HG03558 (cell line): ENCODE measurements around the gene TMEM135.
"Not testable (repeated sequence)": the region's sequence is repeated elsewhere in the genome, so short reads cannot be mapped to it uniquely, and the experiment has no call there.

ENCODE experiments used
- ATAC-seq: cut with Tn5 transposase; IDR thresholded peaks from one replicate; pipeline ENCODE4 v1.9.1; 2021; ENCODE audit warnings: moderate number of reproducible peaks; ENCODE audit not compliant: unreplicated experiment; ENCODE audit errors: extremely low read depth

TMEM135 gene

DNA sequence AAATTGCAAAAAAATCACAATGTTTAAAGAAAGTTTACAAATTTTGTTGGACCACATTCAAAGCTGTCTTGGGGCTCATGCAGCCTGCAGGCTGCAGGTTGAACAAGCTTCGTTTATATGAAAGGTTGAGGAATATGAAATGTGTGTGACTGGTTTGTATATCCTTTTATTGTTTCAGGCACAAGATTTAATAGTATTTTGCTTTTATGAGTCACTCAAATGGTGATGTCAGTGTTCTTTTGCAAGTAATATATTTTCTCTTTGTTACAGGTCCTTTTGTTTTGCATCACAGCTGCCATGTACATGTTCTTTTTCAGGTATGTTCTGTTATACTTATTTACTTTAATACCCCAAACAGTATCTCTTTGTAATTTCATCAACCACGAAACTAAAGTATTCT, 198.6 kb downstream of the TMEM135 start:
- no peak for ATAC-seq

DNA sequence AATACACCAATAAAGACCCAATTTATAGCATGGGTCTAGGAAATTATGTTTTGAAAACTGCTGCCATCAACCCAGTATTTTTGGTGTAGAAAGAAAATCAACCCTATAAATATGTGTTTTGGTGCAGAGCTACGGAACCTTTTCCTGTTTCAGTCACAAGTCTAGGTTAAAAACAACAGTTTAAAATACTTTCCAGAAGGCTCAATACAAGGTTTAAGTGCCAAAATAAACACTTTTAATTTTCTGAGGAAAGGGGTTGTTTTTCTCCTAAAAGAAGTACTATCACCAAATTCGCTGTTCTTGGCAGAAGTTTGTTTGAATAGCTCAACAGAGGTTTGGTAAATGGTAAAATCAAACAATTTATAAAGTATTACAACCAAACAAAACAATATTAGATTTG, 201.3 kb downstream of the TMEM135 start:
- ATAC-seq, result no peak

DNA sequence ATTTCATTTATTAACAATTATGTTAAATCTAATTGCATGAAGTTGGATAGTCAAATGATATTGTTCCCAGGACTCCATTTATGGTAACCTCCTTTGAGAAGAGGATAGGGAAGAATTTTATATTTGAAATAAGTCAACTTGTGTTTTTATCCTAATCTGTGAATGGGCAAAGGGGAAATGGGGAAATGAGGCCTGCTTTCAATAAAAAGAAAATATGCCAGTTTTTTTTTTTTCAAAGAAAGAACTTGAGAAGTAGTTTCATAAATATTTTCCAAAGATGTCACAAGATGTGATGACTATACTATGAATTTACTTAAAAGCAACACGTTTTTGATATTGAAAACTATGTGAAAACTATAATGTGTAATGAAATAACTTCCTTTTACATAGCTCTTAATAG, 201.8 kb downstream of the TMEM135 start:
- ATAC-seq, result no peak

DNA sequence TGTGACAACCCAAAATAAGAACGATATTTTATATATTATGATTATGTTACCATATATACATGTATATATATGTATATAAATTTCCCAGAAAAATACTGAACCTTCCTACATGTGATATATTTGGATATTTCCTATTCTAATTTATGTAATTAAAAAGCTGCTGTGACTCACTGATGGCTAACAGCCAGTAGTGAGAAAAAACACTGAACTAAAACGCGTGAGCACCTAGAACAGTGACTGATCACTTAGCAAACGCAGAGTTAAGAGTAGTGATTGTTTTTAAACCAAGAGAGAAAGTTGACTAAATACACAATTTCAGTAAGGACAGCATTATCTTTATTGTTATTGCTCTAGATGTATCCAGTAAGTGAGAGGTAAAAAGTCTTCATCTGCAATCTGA, 213.8 kb downstream of the TMEM135 start:
- ATAC-seq, result no peak

DNA sequence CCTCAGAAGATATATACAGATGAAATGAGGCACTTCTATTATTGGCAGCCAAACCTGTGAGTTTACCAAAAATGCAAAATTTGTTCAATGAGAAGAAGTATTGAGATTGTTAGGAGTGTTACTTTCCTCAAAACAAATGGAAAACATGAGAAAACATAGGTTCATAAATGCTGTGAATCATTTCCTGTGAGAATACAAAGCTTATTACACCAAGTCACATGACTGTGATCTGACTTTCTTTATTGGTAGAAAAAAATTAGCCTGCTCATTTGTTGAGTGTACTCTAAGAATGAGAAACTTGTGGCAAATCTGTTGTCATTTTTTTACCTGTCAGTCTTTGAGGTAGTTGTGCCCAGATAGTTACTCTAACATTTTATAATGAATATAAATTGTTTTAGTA, 215.1 kb downstream of the TMEM135 start:
- no peak for ATAC-seq

DNA sequence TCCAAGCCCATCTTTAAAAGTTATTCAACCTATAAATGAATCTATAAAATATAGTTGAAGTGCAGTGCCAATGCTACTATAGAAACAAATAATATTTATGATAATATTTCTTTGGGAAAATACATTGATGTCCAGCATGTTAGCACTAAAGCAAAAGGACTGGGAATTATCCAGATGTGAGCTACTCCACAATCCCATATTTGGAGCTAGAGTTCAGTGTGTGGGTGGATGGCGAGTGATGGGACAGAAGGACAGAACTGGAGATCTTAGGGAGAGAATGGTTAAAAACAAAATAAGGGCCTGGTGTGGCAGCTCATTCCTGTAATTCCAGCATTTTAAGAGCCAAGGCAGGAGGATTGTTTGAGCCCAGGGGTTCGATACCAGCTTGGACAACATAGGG, 216.8 kb downstream of the TMEM135 start:
- ATAC-seq, result no peak

DNA sequence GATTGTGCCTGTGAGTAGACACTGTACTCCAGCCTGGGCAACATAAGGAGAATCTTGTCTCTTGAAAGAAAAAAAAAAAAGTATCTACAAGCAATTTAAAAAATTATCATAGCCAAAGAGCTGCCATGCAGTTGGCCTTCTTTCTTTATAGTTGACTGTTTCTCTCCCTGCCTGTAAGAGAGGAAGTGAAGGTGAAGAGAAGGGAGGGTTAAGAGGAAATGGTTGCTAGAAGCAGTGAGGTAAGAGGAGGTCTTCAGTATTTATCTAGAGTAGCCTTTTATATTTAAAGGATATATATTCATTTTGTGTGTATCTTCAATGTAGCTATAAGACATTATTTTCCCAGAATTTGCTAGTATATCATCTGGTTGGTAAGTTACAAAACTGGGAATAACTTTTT, 217.9 kb downstream of the TMEM135 start:
- no peak for ATAC-seq

DNA sequence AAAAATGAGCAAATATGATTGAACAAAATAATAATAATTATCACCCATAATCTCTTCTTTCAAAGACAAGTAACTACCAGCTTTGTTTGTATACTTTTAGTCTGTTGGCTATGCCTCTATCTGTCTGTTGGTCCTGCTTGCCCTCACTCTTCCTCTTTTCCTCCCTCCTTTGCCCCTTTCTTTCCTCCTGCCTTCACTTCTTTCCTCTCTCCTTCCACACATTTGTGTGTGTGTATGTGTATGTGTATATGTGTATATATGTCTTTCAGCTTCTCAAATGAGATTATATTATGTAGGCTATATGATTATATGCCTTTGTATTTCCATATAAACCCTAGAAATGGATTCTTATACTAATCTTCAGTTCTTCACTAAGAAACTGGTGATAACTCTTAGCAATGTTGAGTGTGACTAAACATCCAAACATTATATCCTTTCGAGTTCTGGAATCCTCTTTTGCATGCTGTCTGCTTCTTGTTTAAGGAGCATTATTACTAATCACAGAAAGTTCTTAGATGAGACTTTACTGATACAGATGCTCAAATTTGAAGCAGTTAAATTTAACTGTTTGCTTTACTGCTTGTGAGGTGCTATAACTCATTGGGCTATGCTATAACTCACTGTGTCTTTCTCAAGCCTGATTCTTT, 219.1 kb downstream of the TMEM135 start:
- ATAC-seq, result no peak

DNA sequence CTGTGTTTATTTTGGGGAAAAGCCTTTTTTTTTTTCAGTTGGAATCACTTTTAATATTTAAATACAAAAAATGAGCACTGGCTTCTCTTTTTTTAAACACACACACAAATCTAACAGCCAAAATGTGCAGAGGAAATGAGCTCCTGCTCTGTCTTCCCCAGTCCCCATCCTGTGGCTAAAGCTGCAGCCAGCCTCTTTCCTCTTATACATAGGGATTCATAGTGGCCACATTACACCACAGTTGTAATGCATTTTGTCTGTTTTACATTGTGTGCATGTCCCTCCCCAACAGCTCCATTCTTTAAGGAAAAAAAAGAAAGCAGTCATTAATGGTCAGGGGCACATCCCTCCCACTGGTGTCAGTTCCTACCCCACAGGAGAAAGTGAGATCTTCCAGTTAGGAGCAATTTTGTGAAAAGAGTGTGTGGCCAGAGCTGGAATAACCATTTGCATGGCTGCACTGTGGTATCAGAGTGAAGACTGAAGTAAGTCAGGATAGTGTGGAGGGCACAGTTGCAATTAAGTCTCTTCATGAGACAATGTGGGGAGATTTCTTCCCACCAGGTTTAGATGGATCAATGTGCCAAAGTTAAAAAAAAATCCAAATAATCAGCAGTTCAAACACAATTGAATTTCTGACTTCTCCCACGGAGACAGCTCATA, 220.6 kb downstream of the TMEM135 start:
- no peak for ATAC-seq

DNA sequence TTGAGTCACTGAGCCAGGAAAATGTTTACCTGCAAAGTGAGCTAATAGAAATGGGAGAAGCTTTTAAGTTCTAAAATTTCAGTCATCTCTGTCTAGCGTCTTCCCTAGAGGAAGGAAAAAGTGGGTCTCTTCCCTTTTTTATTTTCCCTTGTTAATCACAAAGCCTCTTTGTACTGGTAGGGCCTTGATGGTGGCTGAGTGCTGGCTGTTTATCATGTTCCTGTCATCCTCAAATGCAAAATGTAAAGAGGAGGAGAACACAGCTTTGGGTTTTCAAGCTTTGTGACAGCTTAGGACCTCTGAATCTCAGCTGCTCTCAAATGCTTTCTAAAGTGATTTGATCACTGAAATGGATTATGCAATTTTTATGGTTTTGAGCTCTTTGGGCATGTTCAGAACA, 222.0 kb downstream of the TMEM135 start:
- no peak for ATAC-seq

DNA sequence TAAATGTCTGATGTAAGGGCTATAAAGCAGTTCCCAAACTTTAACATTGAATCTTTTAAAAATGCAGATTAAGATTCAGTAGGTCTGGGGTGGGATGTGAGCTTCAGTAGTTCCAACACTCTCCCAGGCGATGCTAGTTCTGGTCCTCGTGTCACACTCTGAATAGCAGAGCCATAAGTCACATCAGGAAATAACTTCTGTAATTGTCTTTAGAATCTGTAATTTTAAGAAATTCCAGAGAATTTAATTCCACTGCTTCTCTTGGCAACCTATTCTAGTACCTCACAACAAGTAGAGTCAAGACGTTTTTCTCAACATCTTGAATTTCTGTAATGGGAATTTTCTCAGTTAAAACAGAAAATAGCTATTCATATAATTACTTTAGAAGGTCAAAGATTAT, 223.1 kb downstream of the TMEM135 start:
- ATAC-seq, result no peak

DNA sequence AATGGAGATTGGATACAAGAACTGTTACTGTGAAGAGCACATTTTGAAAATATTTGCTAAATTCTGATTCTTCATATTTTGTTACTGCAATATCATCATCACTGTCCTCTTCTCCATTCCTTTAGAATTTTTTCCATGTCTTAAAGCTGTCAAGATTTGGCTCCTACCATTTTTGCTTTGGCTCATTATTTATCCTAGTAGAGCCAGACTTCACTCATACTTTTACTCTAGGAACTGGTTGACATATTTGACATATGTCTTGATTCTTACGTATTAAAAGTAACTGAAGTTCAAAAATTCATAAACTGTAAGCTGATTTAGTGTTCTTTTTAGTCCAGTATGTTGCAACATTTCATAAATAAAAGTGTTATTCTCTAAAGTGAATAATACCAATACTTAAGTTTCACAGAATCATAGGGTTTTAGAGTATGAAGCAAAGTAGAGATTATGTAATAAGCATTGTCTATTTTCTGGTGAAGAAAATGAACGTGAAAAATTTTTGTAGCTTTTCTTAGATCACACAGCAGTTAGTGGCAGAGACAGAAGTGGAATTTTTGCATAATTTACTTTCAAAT, 225.6 kb downstream of the TMEM135 start:
- ATAC-seq, result no peak

DNA sequence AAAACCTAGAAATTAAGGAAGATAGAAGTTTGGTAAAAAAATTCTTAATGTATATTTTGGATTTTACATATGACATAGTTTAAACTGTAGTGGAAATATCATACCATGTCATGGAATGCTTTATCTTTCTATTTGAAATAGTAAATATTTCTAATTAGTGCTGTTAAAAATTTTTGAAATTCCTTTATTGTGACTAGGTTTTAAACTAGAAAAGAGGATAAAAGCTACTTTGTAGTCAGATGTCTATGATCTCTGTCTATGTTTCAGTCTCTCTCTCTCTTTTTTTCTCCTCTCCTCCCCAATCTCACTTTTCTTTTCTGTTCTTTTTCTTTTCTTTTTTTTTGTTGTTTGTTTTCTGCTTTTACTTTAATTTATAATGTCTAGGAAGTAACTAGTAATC, 226.2 kb downstream of the TMEM135 start:
- no peak for ATAC-seq

DNA sequence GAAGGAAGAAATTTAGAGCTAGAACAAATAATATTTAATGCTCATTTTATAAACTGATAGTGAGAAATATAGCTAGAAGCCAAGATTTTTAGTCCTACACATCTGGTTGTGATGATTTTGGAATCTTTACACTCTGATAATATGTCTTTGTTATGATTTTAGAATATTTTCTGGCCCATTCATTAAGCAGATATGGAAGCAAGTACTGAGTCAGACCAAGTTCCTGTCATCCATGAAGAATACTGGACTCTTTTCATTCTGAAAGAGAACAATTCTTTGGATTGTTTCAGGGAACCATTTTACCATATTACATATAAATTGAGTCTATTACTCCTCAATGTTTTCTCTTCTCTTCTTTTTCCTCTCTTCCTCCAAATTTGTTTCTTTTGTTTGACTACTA, 227.4 kb downstream of the TMEM135 start:
- ATAC-seq, result no peak

DNA sequence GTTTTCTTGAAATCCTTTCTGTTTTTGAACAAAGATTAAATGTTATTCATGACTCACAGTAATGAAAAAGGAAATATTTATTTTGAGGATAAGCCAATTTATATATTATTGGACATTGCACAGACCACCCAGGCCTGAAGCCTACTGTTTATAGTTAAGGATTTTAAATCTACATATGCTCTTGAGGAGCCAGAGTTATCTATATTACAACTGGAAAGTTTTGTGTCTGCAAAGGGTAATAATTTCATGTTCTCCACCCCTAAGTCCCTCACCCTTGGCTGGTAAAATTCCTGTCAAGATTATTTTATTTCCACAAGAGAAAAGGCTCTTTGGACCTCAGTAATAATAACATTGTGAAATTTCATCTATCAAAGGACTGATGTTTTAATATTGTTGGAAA, 228.2 kb downstream of the TMEM135 start:
- ATAC-seq, result no peak

DNA sequence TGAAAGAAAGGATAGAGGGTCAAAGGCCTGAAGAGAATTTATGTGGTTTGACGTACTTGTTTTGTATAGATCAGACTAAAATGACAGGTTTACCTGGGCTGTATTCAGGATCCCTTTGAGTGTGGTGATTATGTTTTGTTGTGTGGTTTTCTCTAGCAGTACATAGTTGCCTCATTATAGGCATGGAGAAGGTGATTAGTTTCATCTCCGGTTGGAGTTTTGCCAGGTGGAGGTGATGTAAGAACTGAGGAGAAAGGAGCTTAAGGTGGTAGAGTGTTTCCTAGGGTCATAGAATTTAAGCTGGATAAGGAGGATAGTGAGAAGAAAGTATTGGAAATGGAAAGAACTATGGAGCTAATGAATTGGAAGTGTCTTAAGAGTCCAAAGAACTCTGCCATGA, 229.0 kb downstream of the TMEM135 start:
- no peak for ATAC-seq

DNA sequence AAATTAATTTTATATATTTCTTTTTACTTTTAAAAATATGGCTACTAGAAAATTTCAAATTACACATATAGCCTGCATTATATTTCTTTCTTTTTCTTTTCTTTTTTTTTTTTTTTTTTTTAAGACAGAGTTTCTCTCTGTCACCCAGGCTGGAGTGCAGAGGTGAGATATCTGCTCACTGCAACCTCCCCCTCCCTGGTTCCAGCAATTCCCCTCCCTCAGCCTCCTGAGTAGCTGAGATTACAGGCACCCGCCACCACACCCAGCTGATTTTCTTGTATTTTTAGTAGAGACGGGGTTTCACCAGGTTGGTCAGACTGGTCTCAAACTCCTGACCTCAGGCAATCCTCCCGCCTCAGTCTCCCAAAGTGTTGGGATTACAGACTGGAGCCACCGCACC, 234.2 kb downstream of the TMEM135 start:
- ATAC-seq, result not testable (repeated sequence)

DNA sequence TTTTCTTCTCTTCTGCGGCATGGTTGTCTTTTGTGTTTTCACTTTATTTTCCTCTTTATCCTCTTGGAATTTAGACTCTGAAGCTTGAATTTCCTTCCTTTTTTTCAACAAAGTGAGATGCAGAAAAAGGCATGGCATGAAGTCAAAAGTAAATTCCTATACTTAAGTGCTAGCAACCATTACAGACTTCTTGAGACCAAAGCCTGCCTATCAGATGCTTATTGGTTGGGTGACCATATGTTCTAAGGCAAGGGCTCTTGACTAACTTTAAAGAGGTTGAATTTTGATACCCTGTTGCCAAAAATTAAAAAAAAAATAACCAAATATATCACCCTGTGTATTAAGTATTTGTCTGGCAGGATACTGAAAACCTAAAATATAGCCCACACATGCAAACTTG, 237.4 kb downstream of the TMEM135 start:
- no peak for ATAC-seq

DNA sequence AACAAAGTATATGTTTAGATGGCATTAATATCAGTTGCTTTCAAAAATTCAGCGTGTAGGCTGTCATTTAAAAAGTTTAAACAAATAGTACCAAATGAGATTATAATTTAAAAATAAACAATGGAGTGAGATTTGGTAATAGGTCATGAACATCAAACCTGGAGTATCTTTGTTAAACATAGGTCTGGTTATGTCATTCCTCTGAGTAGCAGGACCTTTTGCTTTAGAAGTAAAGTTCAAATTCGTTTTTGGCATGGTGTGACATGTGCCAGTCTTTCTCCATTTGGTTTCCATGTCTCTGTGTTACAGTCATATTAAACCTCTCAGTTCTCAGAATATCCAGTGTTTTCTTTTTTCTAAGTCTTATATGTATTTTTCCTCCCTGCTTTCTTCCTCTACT, 242.4 kb downstream of the TMEM135 start:
- no peak for ATAC-seq

DNA sequence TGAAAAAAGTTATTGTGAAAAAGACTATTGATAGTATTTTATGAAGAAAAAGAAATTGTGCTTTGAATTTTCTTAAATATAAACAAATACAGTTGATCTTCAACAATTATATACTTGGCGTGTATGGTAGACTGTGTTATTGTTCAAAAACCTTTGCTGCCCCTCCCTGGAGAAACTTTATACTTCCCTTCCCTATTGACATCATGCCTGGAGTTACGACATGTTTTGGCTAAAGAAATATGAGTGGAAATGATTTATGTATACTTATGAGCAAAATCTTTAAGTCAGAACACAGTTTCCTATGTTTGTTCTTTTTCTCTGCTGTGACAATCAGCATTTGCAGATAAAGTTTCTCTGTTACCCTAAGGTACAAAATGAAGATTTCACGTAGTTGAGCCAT, 243.8 kb downstream of the TMEM135 start:
- no peak for ATAC-seq

DNA sequence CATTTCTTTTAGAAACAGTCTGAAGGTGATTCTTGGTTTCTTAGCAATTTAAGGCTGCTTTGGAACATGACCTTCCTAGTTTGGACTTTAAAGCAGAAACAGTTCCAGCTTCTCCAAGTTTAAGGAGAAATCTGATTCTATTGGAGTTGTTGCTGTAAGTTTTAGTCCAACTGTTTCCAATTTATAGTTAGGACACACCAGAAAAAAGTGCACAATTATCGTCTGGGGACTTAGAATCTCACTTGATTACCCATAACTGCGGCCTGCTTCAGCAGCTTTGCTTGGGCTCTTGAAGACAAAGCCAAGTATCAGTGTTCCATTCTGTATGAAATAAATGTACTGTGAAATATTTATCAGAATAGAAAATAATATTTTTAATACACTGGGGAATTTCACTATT, 246.6 kb downstream of the TMEM135 start:
- no peak for ATAC-seq

DNA sequence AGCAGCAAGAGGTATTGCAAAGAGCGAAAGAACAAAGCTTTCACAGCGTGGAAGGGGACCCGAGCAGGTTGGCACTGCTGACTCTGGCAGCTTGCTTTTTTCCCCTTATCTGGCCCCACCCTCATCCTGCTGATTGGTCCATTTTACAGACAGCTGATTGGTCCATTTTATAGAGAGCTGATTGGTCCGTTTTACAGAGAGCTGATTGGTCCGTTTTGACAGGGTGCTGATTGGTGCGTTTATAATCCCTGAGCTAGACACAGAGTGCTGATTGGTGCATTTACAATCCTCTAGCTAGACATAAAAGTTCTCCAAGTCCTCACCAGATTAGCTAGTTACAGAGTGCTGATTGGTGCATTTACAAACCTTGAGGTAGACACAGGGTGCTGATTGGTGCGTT, 247.9 kb downstream of the TMEM135 start:
- not testable (repeated sequence) for ATAC-seq
